ENCODE results near the gene PPP1R16B.

The PPP1R16B gene

GRCh38 chr20:38766071-38766470, 39.4 kb upstream of the PPP1R16B start:
- Histone ChIP-seq H3K9me2 (replicated peaks; ENCODE audit: control insufficient read depth, low read length) (no peaks in the 10 kb centered on the region), H3K27me3 (ENCODE audit: control insufficient read depth, low read length) (no peaks in the 10 kb centered on the region), H3F3A (ENCODE audit: control insufficient read depth, insufficient read depth) (no peaks in the 10 kb centered on the region), H3K9me3 (ENCODE audit: control insufficient read depth, insufficient read depth, low read length) (no peaks in the 10 kb centered on the region), H3K27ac (ENCODE audit: low read depth, low read length) (no peak overlapping the region), H3K79me2 (ENCODE audit: control insufficient read depth, low read length) (no peaks in the 10 kb centered on the region), H3K4me3 (ENCODE audit: low read length) (no peak overlapping the region), H3K4me2 (ENCODE audit: low read length) (no peak overlapping the region), H3K4me1 (ENCODE audit: control insufficient read depth, low read length) (no peaks in the 10 kb centered on the region), H3K36me3 (ENCODE audit: control insufficient read depth, low read length) (peaks cover 65% of the 10 kb centered on the region), H4K20me1 (ENCODE audit: control insufficient read depth, insufficient read depth, low read depth, low read length) (no peaks in the 10 kb centered on the region)
- no peak for TF ChIP-seq CTCF (IDR thresholded peaks at IDR 0.05; ENCODE audit: low read depth, low read length, poor library complexity, severe bottlenecking)
- no peak for TF ChIP-seq EZH2phosphoT487 (IDR thresholded peaks at IDR 0.05; ENCODE audit: borderline replicate concordance, low read length)

- H3K36me3 ChIP-seq (ENCODE audit: control insufficient read depth, low read length): peaks cover 66% of the 10 kb centered on the region
- no peak for TF ChIP-seq CTCF (IDR thresholded peaks at IDR 0.05; ENCODE audit: low read depth, low read length, poor library complexity, severe bottlenecking)
- no peak for TF ChIP-seq EZH2phosphoT487 (IDR thresholded peaks at IDR 0.05; ENCODE audit: borderline replicate concordance, low read length)
- H3F3A ChIP-seq (ENCODE audit: control insufficient read depth, insufficient read depth): no peaks in the 10 kb centered on the region
- no peaks in the 10 kb centered on the region for H3K9me2 ChIP-seq (replicated peaks; ENCODE audit: control insufficient read depth, low read length)
- H3K9me3 ChIP-seq (ENCODE audit: control insufficient read depth, insufficient read depth, low read length): peaks cover 5% of the 10 kb centered on the region
- H3K4me1 ChIP-seq (ENCODE audit: control insufficient read depth, low read length): peaks cover 11% of the 10 kb centered on the region
- H3K4me2 ChIP-seq (ENCODE audit: low read length): no peak overlapping the region
- no peaks in the 10 kb centered on the region for H3K27me3 ChIP-seq (ENCODE audit: control insufficient read depth, low read length)
- no peaks in the 10 kb centered on the region for H3K79me2 ChIP-seq (ENCODE audit: control insufficient read depth, low read length)
- H3K27ac ChIP-seq (ENCODE audit: low read depth, low read length): no peak overlapping the region
- no peak overlapping the region for H3K4me3 ChIP-seq (ENCODE audit: low read length)
- no peaks in the 10 kb centered on the region for H4K20me1 ChIP-seq (ENCODE audit: control insufficient read depth, insufficient read depth, low read depth, low read length)
Measured at GRCh38 chr20:38769376-38770295, 35.9 kb upstream of the PPP1R16B start.

- H4K20me1 ChIP-seq (ENCODE audit: control insufficient read depth, insufficient read depth, low read depth, low read length): no peaks in the 10 kb centered on the region
- H3K9me2 ChIP-seq (replicated peaks; ENCODE audit: control insufficient read depth, low read length): no peaks in the 10 kb centered on the region
- TF ChIP-seq CTCF (IDR thresholded peaks at IDR 0.05; ENCODE audit: low read depth, low read length, poor library complexity, severe bottlenecking) (no peak), EZH2phosphoT487 (IDR thresholded peaks at IDR 0.05; ENCODE audit: borderline replicate concordance, low read length) (no peak)
- no peaks in the 10 kb centered on the region for H3K27me3 ChIP-seq (ENCODE audit: control insufficient read depth, low read length)
- H3K79me2 ChIP-seq (ENCODE audit: control insufficient read depth, low read length): no peaks in the 10 kb centered on the region
- peaks cover 20% of the 10 kb centered on the region for H3K4me1 ChIP-seq (ENCODE audit: control insufficient read depth, low read length)
- H3K4me2 ChIP-seq (ENCODE audit: low read length): no peak overlapping the region
- H3K9me3 ChIP-seq (ENCODE audit: control insufficient read depth, insufficient read depth, low read length): peaks cover 5% of the 10 kb centered on the region
- no peak overlapping the region for H3K4me3 ChIP-seq (ENCODE audit: low read length)
- peaks cover 66% of the 10 kb centered on the region for H3K36me3 ChIP-seq (ENCODE audit: control insufficient read depth, low read length)
- no peaks in the 10 kb centered on the region for H3F3A ChIP-seq (ENCODE audit: control insufficient read depth, insufficient read depth)
- no peak overlapping the region for H3K27ac ChIP-seq (ENCODE audit: low read depth, low read length)
Measured at GRCh38 chr20:38770546-38770945, 35.0 kb upstream of the PPP1R16B start.
